Fibroblast of villous mesenchyme (primary cell): Measurements from ENCODE around the gene MCC. TPM values are rescaled to one million over a fixed set of nuclear protein-coding genes. Genes with fewer than 3 reads are reported as not detected.

ENCODE experiments used
- DNase-seq: peaks from one replicate; pipeline ENCODE4 v3.0.0-alpha.2; 2010; ENCODE audit warnings: low read depth
- H3K4me3 ChIP-seq: 2 replicates; pipeline ENCODE4 v1.5.1; 2011; ENCODE audit warnings: low read depth, mild to moderate bottlenecking, low read length
- total RNA-seq: library from RNA; depleted of rRNA; stranded (reverse); fragments of >200 nt; gene quantifications from 2 replicates; pipeline ENCODE4 v1.2.3, GENCODE V29; 2012
- TF ChIP-seq, protein P1 (sequence below): IDR thresholded peaks from 2 replicates; pipeline ENCODE4 v1.5.1; 2012; ENCODE audit warnings: low read depth, mild to moderate bottlenecking, low read length; ENCODE audit not compliant: insufficient read depth

MCC gene
- total RNA-seq, 1 donor, result 37.6 TPM

GRCh38 chr5:113384782-113385285, 103.4 kb downstream of the MCC start:
- TF ChIP-seq, protein P1, sequence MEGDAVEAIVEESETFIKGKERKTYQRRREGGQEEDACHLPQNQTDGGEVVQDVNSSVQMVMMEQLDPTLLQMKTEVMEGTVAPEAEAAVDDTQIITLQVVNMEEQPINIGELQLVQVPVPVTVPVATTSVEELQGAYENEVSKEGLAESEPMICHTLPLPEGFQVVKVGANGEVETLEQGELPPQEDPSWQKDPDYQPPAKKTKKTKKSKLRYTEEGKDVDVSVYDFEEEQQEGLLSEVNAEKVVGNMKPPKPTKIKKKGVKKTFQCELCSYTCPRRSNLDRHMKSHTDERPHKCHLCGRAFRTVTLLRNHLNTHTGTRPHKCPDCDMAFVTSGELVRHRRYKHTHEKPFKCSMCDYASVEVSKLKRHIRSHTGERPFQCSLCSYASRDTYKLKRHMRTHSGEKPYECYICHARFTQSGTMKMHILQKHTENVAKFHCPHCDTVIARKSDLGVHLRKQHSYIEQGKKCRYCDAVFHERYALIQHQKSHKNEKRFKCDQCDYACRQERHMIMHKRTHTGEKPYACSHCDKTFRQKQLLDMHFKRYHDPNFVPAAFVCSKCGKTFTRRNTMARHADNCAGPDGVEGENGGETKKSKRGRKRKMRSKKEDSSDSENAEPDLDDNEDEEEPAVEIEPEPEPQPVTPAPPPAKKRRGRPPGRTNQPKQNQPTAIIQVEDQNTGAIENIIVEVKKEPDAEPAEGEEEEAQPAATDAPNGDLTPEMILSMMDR, result no peak
- DNase-seq, result no peak
- no peak overlapping the region for H3K4me3 ChIP-seq

DNA sequence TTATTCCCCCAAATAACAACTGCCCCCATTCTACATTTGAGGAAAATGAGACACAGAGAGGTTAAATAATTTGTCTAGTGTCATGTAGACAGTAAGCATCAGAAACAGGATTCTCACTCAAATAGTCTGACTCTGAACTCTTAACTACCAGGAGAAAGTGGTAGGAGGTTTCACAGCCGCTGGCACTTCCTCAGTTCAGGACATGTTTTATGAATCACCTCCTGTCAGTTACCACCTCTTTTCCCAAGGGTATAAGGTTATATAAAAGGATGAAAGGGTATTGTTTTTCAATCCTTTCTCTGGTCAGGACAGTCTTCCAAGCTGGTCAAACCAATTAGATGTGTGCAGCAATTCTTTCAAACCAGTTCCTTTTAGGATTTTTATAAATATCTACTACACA, 105.5 kb downstream of the MCC start:
- no peak for DNase-seq
- H3K4me3 ChIP-seq, result no peak overlapping the region
- TF ChIP-seq, protein P1, result no peak

- peak; percentile 29 for DNase-seq
- TF ChIP-seq, protein P1, result no peak
- no peak overlapping the region for H3K4me3 ChIP-seq
Observed at GRCh38 chr5:113381791-113382190, 106.5 kb downstream of the MCC start.

DNA sequence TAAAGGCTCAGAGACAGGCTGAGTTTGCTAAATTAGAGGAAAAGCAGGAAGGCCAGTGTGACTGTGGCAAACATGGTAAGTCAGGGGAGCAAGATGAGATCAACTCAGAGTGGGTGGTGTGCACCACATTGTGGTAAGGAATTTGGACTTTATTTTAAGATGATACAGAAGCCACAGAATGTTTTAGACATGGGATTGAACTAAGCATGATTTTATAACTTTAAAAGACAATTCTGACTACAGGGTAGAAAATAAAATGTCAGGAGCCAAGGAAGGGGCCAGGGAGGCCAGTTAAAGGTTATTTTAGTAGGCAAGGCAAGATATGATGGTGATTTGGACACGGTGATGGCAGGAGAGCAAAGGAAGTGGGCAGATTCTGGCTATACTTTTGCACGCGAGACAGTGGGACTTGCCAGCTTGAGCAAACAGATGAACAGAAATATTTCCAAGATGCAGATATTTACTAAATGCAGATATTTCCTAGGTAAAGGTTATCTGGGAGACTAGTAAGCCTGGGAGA, 107.4 kb downstream of the MCC start:
- TF ChIP-seq, protein P1, result no peak
- no peak overlapping the region for H3K4me3 ChIP-seq
- DNase-seq, result no peak

DNA sequence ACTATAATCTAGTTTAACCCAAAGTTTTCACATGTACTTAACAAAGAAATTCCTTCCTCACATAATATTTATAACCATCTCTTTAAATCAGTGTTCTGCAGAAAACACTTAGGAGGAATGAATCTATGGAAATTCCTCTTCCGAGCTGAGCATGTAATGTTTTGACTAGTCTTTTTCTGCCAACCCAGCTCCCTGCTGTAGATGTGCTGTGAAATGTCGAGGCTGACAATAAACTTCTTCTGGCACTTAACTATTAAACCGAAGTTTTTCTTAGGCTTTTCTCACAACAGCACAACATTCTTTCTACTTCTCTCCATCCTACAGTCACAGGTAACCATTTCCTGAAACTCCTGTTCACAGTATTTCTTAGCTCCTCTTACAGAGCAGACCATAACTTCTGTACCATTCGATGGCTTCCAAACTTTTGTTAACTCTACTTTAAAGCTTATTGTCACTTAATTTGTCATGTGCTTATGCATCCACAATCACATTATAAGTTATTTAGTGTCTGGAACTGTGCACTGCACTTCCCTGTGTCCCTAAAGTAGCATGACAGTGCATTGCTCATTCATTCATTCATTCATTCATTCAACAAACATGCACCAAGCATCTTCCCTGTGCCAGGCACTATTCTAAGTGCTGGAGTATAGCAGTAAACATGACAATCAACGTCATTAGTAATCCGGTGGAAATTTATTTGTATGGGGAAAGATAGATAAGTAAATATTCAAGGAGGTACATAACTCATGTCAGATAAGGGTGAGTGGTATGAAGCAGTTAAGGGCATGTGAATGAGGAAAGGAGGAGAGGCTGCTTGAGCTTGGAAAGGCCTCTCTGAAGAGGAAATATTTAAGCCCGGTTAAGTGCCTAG, 108.1 kb downstream of the MCC start:
- TF ChIP-seq, protein P1, result no peak
- H3K4me3 ChIP-seq, result no peak overlapping the region
- peak; percentile 68 for DNase-seq

GRCh38 chr5:113378959-113379541, 109.2 kb downstream of the MCC start:
- TF ChIP-seq, protein P1, result peak; percentile 78
- DNase-seq, result peak; percentile 70
- no peak overlapping the region for H3K4me3 ChIP-seq
